HG02870 (cell line): ENCODE measurements around the gene RNF145.
"Not testable (repeated sequence)": the region's sequence is repeated elsewhere in the genome, so short reads cannot be mapped to it uniquely, and the experiment has no call there.

ENCODE experiments used
- ATAC-seq: cut with Tn5 transposase; IDR thresholded peaks from one replicate; pipeline ENCODE4 v1.9.1; 2021; ENCODE audit warnings: mild to moderate bottlenecking, moderate library complexity; ENCODE audit not compliant: unreplicated experiment

Gene RNF145

GRCh38 chr5:159120446-159120845 lies 88.9 kb downstream of the RNF145 start:
- ATAC-seq, result no peak

- not testable (repeated sequence) for ATAC-seq
These were observed 89.5 kb downstream of the RNF145 start for GRCh38 chr5:159119842-159120241.

DNA sequence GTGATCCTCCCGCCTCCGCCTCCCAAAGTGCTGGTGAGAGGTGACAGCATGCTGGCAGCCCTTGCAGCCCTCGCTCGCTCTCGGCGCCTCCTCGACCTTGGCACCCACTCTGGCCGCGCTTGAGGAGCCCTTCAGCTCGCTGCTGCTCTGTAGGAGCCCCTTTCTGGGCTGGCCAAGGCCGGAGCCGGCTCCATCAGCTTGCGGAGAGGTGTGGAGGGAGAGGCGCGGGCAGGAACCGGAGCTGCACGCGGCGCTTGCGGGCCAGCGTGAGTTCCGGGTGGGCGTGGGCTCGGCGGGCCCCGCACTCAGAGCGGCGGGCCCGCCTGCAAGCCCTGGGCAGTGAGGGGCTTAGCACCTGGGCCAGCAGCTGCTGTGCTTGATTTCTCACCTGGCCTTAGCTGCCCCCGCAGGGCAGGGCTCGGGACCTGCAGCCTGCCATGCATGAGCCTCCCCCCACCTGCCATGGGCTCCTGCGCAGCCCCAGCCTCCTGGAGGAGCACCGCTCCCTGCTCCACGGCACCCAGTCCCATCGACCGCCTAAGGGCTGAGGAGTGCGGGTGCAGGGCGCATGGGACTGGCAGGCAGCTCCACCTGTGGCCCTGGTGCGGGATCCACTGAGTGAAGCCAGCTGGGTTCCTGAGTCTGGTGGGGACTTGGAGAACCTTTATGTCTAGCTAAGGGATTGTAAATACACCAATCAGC lies 90.2 kb downstream of the RNF145 start:
- ATAC-seq, result not testable (repeated sequence)

DNA sequence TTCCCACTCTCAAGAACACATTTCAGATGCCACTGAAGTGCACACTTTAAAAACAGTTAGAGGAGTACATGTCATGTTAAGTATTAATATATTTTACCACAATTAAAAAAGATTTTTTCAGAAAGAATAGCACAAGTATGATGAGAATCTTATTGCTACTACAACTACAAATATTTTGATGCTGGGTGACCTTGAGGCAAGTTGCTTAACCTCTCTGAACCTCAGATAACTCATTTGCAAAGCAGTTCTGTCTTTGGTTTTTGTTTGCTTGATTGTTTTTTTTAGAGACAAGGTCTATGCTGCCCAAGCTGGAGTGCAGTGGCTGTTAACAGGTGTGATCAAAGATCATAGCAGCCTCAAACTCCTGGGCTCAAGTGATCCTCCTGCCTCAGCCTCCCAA lies 95.9 kb downstream of the RNF145 start:
- no peak for ATAC-seq

- ATAC-seq, result no peak
These were observed 96.9 kb downstream of the RNF145 start for GRCh38 chr5:159112436-159112835.
